B cell (primary cell): Measurements from ENCODE around the gene MFSD12. TPM values are rescaled to one million over a fixed set of nuclear protein-coding genes. Genes with fewer than 3 reads are reported as not detected.

Experiments used
- ATAC-seq: fragments of 200-7000 bp; cut with Tn5 transposase; one replicate; pipeline ENCODE4 v1.10.0; 2021; ENCODE audit warnings: low read depth, mild to moderate bottlenecking, moderate number of reproducible peaks, moderate library complexity
- CTCF ChIA-PET: fragments of 350-600 bp; sonication (Branson Sonifier 250); formaldehyde crosslinking; loops from one replicate; lab custom pipeline; 2021; ENCODE audit warnings: antibody characterized with exemption, inconsistent platforms; lab: Charles Lee
- POLR2A ChIA-PET: fragments of 350-600 bp; sonication (Branson Sonifier 250); formaldehyde crosslinking; loops from one replicate; lab custom pipeline; 2021; ENCODE audit warnings: antibody characterized with exemption; lab: Charles Lee
- DNase-seq: peaks from one replicate; pipeline ENCODE4 v3.0.0; 2013
- H2AFZ ChIP-seq: 2 replicates; pipeline ENCODE4 v1.6.1; 2012; ENCODE audit warnings: mild to moderate bottlenecking, low read depth, low read length; ENCODE audit not compliant: insufficient read depth, poor library complexity, severe bottlenecking
- H3K27ac ChIP-seq, 2 donors: 1 replicate in 1 of 2; 2 replicates in 1 of 2; pipeline ENCODE4 v1.5.1; 2012 to 2013; ENCODE audit warnings: low read length in 2 of 2, mild to moderate bottlenecking in 2 of 2, moderate library complexity in 1 of 2
- H3K27me3 ChIP-seq, 4 experiments: fragments of 200-600 bp in 1 of 4; sonication (generic) in 1 of 4; replicated peaks in 1 of 4; 1 replicate in 2 of 4; 2 replicates in 2 of 4; pipeline versions ENCODE4 v1.6.1 to v1.7.0; 2013 to 2016; ENCODE audit warnings: low read length in 3 of 4, mild to moderate bottlenecking in 2 of 4, mixed read lengths in 1 of 4, moderate library complexity in 1 of 4; ENCODE audit not compliant: insufficient read depth in 4 of 4, control insufficient read depth in 3 of 4; ENCODE audit errors: control extremely low read depth in 1 of 4
- H3K36me3 ChIP-seq, 2 experiments: replicated peaks in 1 of 2; 1 replicate in 1 of 2; 2 replicates in 1 of 2; pipeline versions ENCODE4 v1.6.1 to v1.7.1; 2013; ENCODE audit warnings: low read length in 1 of 2; ENCODE audit not compliant: insufficient read depth in 2 of 2, control insufficient read depth in 1 of 2; ENCODE audit errors: control extremely low read depth in 1 of 2, extremely low read depth in 1 of 2
- H3K4me1 ChIP-seq, 2 donors: fragments of 200-600 bp in 1 of 2; sonication (generic) in 1 of 2; 1 replicate in 1 of 2; 2 replicates in 1 of 2; pipeline versions ENCODE4 v1.5.1 to v1.6.1; 2013 to 2017; ENCODE audit warnings: low read length in 2 of 2; ENCODE audit not compliant: control insufficient read depth in 2 of 2, insufficient read depth in 2 of 2
- H3K4me2 ChIP-seq: replicated peaks from 2 replicates; pipeline ENCODE3; 2012; ENCODE audit warnings: mild to moderate bottlenecking, low read depth, low read length; ENCODE audit not compliant: poor library complexity, severe bottlenecking
- H3K4me3 ChIP-seq, 5 experiments: fragments of 200-600 bp in 1 of 5; sonication (generic) in 1 of 5; 1 replicate in 3 of 5; 2 replicates in 2 of 5; pipeline versions ENCODE4 v1.5.1 to v1.7.0; 2011 to 2016; ENCODE audit warnings: low read length in 4 of 5, mild to moderate bottlenecking in 4 of 5, low read depth in 2 of 5, control low read depth in 1 of 5, moderate library complexity in 1 of 5; ENCODE audit not compliant: insufficient read depth in 1 of 5; ENCODE audit errors: control extremely low read depth in 1 of 5, extremely low read depth in 1 of 5
- H3K79me2 ChIP-seq: fragments of 200-600 bp; sonication (generic); one replicate; pipeline ENCODE4 v1.6.0; 2016; ENCODE audit warnings: low read length; ENCODE audit not compliant: control insufficient read depth, insufficient read depth
- H3K9ac ChIP-seq: fragments of 200-600 bp; sonication (generic); 2 replicates; pipeline ENCODE4 v1.6.1; 2017; ENCODE audit warnings: mild to moderate bottlenecking, low read length, moderate library complexity
- H3K9me3 ChIP-seq, 3 donors: one replicate each; pipeline versions ENCODE4 v1.6.1 to v1.7.1; 2013; ENCODE audit warnings: low read length in 2 of 3; ENCODE audit not compliant: control insufficient read depth in 2 of 3, insufficient read depth in 1 of 3; ENCODE audit errors: control extremely low read depth in 1 of 3
- H4K20me1 ChIP-seq: 2 replicates; pipeline ENCODE4 v1.6.0; 2012; ENCODE audit warnings: mild to moderate bottlenecking, low read length; ENCODE audit not compliant: insufficient read depth, control insufficient read depth, poor library complexity, severe bottlenecking
- H3K27ac Mint-ChIP-seq: one replicate; pipeline ENCODE4 v1.8.0; 2021; ENCODE audit warnings: mixed read lengths
- H3K27me3 Mint-ChIP-seq: one replicate; pipeline ENCODE4 v1.8.0; 2021; ENCODE audit warnings: mixed read lengths
- H3K4me1 Mint-ChIP-seq: one replicate; pipeline ENCODE4 v1.8.0; 2021; ENCODE audit warnings: mixed read lengths
- H3K4me3 Mint-ChIP-seq: one replicate; pipeline ENCODE4 v1.8.0; 2021; ENCODE audit warnings: mixed read lengths
- H3K9me3 Mint-ChIP-seq: one replicate; pipeline ENCODE4 v1.8.0; 2022; ENCODE audit warnings: mixed read lengths; ENCODE audit not compliant: insufficient read depth
- EZH2 ChIP-seq: IDR thresholded peaks from 2 replicates; pipeline ENCODE4 v1.6.1; 2012; ENCODE audit warnings: borderline replicate concordance, low read depth, mild to moderate bottlenecking, moderate library complexity, low read length; ENCODE audit not compliant: insufficient read depth, poor library complexity, severe bottlenecking
- WGBS: methylation state at CpG from one replicate; pipeline ENCODE4 v1.1.5; 2013; ENCODE audit warnings: missing lambda C conversion rate; ENCODE audit not compliant: insufficient coverage; 5-methylcytosine and 5-hydroxymethylcytosine counted together
- intact Hi-C: fragments of 100-400 bp; cut with micrococcal nuclease; formaldehyde crosslinking; loops from one replicate; pipeline ENCODE4 v1.10.0; 2022
- polyA plus RNA-seq: library from polyadenylated mRNA; depleted of rRNA; stranded (reverse); fragments of >200 nt; gene quantifications from 2 replicates; pipeline ENCODE4 v1.2.3, GENCODE V29; 2012
- total RNA-seq, 2 donors: library from RNA; stranded (reverse); fragments of 120-200 nt in 1 of 2; gene quantifications; 1 replicate in 1 of 2; 2 replicates in 1 of 2; pipeline versions ENCODE4 v1.2.3 to v1.2.4, GENCODE V29; 2013 to 2022
- TF ChIP-seq, protein P1 (sequence below): fragments of 200-600 bp; IDR thresholded peaks from one replicate; pipeline ENCODE4 v1.8.0; 2022; ENCODE audit warnings: antibody characterized with exemption, mild to moderate bottlenecking

The MFSD12 gene
- total and polyA plus RNA-seq, 2 donors (not counting 1 experiment from before 2014, with no cell fraction given): 100 to 154 TPM

DNA sequence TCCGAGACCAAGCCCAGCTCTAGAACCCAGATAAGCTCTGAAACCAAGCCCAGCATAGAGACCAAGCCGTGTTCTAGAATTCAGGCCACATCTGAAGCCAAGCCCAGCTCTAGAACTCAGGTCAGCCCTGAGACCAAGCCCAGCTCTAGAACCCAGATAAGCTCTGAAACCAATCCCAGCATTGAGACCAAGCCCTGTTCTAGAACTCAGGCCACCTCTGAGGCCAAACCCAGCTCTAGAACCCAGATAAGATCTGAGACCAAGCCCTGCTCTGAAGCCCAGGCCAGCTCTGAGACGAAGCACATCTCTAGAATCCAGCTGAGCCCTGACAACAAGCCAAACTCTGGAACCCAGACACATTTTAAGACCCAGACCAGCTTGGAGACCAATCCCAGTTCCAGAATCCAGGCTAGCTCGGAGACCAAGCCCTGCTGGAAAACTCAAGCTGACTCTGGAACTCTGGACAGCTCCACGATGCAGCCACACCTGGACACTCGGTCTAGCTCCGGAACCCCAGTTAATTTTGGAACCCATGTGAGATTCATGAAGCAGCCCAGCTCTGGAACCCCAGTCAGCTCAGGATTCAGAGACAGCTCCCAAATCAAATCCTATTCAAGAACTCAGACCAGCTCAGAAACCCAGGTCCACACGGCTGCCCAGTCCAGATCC, 33.7 kb upstream of the MFSD12 start:
- DNase-seq (no peak), ATAC-seq (no peak)
- TF ChIP-seq, protein P1, sequence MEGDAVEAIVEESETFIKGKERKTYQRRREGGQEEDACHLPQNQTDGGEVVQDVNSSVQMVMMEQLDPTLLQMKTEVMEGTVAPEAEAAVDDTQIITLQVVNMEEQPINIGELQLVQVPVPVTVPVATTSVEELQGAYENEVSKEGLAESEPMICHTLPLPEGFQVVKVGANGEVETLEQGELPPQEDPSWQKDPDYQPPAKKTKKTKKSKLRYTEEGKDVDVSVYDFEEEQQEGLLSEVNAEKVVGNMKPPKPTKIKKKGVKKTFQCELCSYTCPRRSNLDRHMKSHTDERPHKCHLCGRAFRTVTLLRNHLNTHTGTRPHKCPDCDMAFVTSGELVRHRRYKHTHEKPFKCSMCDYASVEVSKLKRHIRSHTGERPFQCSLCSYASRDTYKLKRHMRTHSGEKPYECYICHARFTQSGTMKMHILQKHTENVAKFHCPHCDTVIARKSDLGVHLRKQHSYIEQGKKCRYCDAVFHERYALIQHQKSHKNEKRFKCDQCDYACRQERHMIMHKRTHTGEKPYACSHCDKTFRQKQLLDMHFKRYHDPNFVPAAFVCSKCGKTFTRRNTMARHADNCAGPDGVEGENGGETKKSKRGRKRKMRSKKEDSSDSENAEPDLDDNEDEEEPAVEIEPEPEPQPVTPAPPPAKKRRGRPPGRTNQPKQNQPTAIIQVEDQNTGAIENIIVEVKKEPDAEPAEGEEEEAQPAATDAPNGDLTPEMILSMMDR: no peak
- no peak for TF ChIP-seq EZH2
- Mint-ChIP-seq H3K9me3 (no peaks in the 10 kb centered on the region), H3K4me3 (no peak overlapping the region), H3K4me1 (no peaks in the 10 kb centered on the region), H3K27me3 (no peaks in the 10 kb centered on the region), H3K27ac (no peak overlapping the region)
- intact Hi-C loops: no loop called here
- no peak overlapping the region for H3K9ac ChIP-seq
- H3K4me2 ChIP-seq: no peak overlapping the region
- no peaks in the 10 kb centered on the region for H4K20me1 ChIP-seq
- POLR2A ChIA-PET: interaction anchor here (0.5 kb wide), 2 partner anchors 10 to 39 kb away, joined by 3 read pairs; no protein-coding TSS in a partner anchor
- H3K4me3 ChIP-seq: no peak overlapping the region
- H3K27me3 ChIP-seq: peaks cover 0 to 3% (median under 1%) of the 10 kb centered on the region in 4 experiments
- 93% methylated on average over 8 of the region's 8 CpGs for WGBS
- CTCF ChIA-PET: interaction anchor here (0.6 to 2.6 kb wide), 8 partner anchors 9 to 641 kb away, joined by 3 to 9 read pairs (median 4); no protein-coding TSS in a partner anchor
- H3K9me3 ChIP-seq: peaks cover 0 to 19% (median 0%) of the 10 kb centered on the region in 3 donors
- peaks cover 0 to 3% of the 10 kb centered on the region in 2 donors for H3K4me1 ChIP-seq
- H3K36me3 ChIP-seq: no peaks in the 10 kb centered on the region
- no peak overlapping the region for H3K27ac ChIP-seq
- no peak overlapping the region for H2AFZ ChIP-seq
- no peaks in the 10 kb centered on the region for H3K79me2 ChIP-seq

DNA sequence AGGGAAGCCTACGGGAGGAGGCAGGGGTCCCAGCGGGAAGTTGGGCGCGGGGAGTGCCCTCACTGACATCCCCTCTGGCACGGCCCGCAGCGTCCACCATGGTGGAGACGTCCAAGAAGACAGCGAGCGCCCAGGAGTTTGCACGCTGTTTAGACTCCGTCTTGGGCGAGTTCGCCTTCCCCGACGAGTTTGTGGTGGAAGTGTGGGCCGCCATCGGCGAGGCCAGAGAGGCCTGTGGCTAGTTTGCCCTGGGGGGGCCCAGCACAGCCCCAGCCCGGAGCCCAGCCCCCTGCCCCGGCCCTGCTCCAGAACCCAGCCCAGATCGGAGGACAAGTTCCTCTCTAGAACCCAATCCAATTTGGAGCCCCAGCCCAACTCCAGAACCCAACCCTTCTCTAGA, 32.6 kb upstream of the MFSD12 start:
- Mint-ChIP-seq H3K27me3 (no peaks in the 10 kb centered on the region), H3K4me3 (no peak overlapping the region), H3K9me3 (no peaks in the 10 kb centered on the region), H3K27ac (no peak overlapping the region), H3K4me1 (no peaks in the 10 kb centered on the region)
- H3K9ac ChIP-seq: no peak overlapping the region
- no peaks in the 10 kb centered on the region for H3K79me2 ChIP-seq
- no peak overlapping the region for H3K4me2 ChIP-seq
- intact Hi-C loops: loop anchor here (5.0 kb wide), 1 partner anchor 117 kb away; the partner anchor contains the start of gene TJP3
- over 99% methylated on average over 22 of the region's 22 CpGs for WGBS
- H3K4me1 ChIP-seq: peaks cover 8 to 12% of the 10 kb centered on the region in 2 donors
- no peak overlapping the region for H3K27ac ChIP-seq
- ChIA-PET CTCF (interaction anchor here (0.7 to 2.6 kb wide), 2 partner anchors 8 to 43 kb away, joined by 3 to 9 read pairs; no protein-coding TSS in a partner anchor), POLR2A (interaction anchor here (0.6 kb wide), 1 partner anchor 1919 kb away, joined by 3 read pairs; no protein-coding TSS in a partner anchor)
- H3K4me3 ChIP-seq: no peak overlapping the region
- ATAC-seq: no peak
- H3K27me3 ChIP-seq: peaks cover 0 to 11% (median 6%) of the 10 kb centered on the region in 4 experiments
- no peak overlapping the region for H2AFZ ChIP-seq
- TF ChIP-seq EZH2: no peak
- TF ChIP-seq, protein P1: no peak
- H3K36me3 ChIP-seq: no peaks in the 10 kb centered on the region
- peaks cover 0 to 23% (median 0%) of the 10 kb centered on the region in 3 donors for H3K9me3 ChIP-seq
- DNase-seq: no peak
- H4K20me1 ChIP-seq: no peaks in the 10 kb centered on the region
